Right lobe of liver (tissue), 4 donors: ENCODE measurements around the gene TPSD1.

ENCODE experiments used
- CTCF ChIP-seq, 4 donors: fragments of 200-600 bp in 3 of 4; fragments of 450-650 bp in 1 of 4; IDR thresholded peaks; one replicate each; pipeline versions ENCODE4 v1.5.1 to v1.8.0; 2016 to 2022; ENCODE audit warnings: antibody characterized with exemption in 4 of 4, mild to moderate bottlenecking in 2 of 4
- POLR2A ChIP-seq: fragments of 450-650 bp; IDR thresholded peaks from one replicate; pipeline ENCODE4 v1.6.1; 2017; ENCODE audit warnings: antibody characterized with exemption, mild to moderate bottlenecking
- donor health status: DM: no; HTN: no; CAD: no.
- donor health status: DM: no; HTN: no; CAD: no.
- donor health status: DM: no; HTN: yes; CAD: no.

GRCh38 chr16:1289477-1289866 lies 33.6 kb downstream of the TPSD1 start:
- TF ChIP-seq CTCF (IDR thresholded peaks at IDR 0.05) (no peak), POLR2A (no peak)
